A172 (cell line): ENCODE data around the gene SCYL2. TPM values are rescaled to one million over a fixed set of nuclear protein-coding genes. Genes with fewer than 3 reads are reported as not detected.
"Not testable (repeated sequence)": the region's sequence is repeated elsewhere in the genome, so short reads cannot be mapped to it uniquely, and the experiment has no call there.

Experiments used
- DNase-seq: peaks from one replicate; pipeline ENCODE4 v3.0.0-alpha.2; 2015; ENCODE audit warnings: low spot score
- total RNA-seq: library from RNA; depleted of rRNA; stranded (reverse); fragments of >200 nt; shearing (Covaris generic); gene quantifications from 2 replicates; pipeline ENCODE4 v1.2.3, GENCODE V29; 2014

Gene SCYL2
- total RNA-seq, 1 experiment from 2014 or later: 98.4 TPM

- no peak for DNase-seq
Measured at GRCh38 chr12:100263131-100263530, 3.8 kb upstream of the SCYL2 start.

GRCh38 chr12:100265107-100265506, 1.9 kb upstream of the SCYL2 start:
- not testable (repeated sequence) for DNase-seq

DNA sequence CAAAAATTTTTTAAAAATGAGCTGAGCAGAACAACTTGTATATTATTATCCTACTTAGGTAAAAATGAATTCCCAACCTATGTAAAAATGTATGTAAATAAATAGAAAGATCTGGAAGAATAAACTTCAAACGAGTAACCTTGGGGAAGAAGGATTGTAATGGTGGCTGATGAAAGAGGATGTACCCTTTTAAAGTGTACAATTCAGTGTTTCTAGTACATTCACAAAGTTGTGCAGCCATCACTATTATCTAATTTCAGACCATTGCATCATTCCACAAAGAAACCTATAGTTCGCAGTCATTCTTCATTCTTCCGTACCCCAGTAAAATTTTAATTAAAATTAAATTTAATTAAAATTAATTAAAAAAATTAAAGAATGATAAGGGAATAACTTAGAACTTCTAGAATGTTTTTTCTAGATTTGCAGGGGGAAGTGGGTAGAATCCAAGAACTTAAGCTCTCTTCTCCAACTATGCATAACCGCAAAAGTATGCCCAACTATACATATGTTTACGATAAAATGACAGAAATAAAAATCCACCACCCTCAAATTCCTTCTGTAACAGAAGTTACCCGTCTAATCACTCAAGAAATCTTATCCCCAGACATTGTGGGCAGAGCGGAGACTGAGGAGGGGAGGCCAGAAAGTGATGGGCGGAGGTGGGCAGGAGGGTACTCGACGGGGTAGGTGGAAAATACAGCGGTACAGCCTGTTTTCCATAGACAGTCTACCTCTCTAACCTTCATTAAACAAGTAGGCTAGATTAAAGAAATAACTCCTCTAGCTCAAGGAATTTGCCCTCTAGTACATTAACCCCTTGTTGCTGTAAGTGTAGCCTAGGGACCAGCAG, 1.0 kb upstream of the SCYL2 start:
- no peak for DNase-seq

DNA sequence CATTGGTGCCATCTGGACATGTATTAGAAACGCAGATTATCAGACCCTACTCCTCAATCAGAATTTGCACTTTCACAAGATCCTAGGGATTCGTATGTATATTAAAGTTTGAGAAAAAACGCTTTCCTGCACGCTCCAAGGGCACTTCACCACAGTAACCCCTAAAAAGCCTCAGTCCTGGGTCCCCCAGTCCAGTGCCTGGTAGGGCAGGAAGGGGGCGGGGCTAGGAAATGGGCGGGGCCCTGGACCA, 467 bp upstream of the SCYL2 start:
- DNase-seq: no peak

DNA sequence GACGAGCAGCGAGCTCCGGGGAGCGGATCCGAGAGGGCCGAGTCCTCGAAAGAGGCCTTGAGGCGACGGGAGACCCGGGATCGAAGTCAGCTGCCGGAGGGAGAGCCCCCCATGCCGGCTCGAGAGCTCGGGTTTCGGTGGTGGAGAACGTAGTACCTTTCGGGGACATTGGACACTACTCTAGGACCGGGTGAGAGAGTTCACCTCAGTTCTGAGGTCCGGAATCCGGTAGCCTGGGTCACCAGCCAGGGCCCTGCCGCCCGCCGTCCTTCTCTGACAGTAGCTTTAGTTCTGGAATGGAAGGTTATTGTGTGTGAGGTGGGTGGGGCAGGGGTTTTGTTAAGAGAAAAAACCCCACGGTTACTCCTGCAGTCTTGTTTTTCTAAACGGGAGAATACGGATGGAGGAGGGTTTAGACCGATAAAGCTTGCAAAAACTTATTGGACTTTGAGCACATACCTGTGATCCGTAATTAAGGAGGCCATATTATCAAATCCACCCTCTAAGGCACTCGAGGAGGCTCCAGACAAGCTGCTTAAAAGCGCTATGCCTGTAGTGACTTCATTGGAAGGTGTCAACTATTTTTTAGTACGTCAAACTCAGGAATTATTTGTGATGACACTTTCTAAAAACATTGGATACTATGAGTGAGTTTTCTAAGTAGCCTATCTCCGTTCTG, 765 bp downstream of the SCYL2 start:
- DNase-seq: peak; percentile 16

- peak; percentile 6 for DNase-seq
Measured at GRCh38 chr12:100268835-100269564, 2.0 kb downstream of the SCYL2 start.

DNA sequence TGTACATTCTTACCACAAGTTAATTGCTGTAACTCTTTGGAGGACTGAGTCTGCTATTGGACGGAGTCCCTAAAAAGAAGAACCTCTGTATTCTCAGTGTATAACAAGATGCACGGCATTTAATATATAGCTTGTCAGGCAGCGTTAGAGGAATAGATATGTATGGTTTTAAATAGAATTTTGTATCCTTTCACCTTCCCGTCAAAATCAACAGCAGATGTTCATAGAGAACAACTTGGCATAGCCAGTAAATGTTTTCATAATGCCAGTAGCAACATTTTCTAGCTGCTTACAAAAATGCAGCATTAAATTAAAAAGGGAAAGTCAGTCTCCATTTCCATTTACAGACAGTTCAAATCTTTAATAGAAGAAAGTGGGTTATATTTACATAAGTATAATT, 6.8 kb downstream of the SCYL2 start:
- DNase-seq: no peak

GRCh38 chr12:100274291-100274690, 7.3 kb downstream of the SCYL2 start:
- DNase-seq: no peak

DNA sequence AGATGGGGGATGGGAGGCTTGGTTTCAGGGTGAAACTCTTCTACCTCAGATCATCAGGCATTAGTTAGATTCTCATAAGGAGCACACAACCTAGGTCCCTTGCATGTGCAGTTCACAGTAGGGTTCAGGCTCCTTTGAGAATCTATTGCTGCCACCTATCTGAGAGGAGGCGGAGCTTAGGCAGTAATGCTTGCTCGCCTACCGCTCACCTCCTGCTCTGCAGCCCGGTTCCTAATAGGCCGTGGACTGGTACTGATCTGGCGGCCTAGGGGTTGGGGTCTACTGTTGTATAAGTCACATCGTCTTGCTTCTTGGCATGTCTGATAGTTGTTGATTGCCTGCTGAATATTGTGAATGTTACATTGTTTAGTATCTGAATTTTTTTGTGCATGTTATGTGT, 12.2 kb downstream of the SCYL2 start:
- no peak for DNase-seq

- no peak for DNase-seq
Measured at GRCh38 chr12:100279607-100280244, 12.7 kb downstream of the SCYL2 start.

DNA sequence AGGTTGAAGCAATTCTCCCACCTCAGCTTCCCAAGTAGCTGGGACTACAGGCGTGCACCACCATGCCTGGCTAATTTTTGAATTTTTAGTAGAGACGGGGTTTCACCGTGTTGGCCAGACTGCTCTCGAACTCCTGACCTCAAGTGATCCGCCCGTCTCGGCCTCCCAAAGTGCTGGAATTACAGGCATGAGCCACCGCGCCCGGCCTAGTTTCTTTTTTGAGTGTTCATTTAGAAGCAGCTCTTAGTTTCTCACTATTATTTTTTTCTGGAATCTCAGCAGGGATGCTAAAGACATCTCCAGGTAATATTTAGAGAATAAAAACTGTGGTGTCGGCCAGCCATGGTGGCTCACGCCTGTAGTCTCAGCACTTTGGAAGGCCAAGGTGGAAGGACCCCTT, 17.6 kb downstream of the SCYL2 start:
- DNase-seq: not testable (repeated sequence)

GRCh38 chr12:100289038-100289437, 22.1 kb downstream of the SCYL2 start:
- no peak for DNase-seq

GRCh38 chr12:100290016-100290415, 23.0 kb downstream of the SCYL2 start:
- DNase-seq: no peak

GRCh38 chr12:100293017-100293416, 26.0 kb downstream of the SCYL2 start:
- DNase-seq: no peak

DNA sequence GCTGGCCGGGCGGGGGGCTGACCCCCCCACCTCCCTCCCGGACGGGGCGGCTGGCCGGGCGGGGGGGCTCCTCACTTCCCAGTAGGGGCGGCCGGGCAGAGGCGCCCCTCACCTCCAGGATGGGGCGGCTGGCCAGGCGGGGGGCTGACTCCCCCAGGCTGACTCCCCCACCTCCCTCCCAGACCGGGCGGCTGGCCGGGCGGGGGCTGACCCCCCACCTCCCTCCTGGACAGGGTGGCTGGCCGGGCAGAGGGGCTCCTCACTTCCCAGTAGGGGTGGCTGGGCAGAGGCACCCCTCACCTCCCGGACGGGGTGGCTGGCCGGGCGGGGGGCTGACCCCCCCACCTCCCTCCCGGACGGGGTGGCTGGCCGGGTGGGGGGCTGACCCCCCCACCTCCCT, 27.4 kb downstream of the SCYL2 start:
- not testable (repeated sequence) for DNase-seq

DNA sequence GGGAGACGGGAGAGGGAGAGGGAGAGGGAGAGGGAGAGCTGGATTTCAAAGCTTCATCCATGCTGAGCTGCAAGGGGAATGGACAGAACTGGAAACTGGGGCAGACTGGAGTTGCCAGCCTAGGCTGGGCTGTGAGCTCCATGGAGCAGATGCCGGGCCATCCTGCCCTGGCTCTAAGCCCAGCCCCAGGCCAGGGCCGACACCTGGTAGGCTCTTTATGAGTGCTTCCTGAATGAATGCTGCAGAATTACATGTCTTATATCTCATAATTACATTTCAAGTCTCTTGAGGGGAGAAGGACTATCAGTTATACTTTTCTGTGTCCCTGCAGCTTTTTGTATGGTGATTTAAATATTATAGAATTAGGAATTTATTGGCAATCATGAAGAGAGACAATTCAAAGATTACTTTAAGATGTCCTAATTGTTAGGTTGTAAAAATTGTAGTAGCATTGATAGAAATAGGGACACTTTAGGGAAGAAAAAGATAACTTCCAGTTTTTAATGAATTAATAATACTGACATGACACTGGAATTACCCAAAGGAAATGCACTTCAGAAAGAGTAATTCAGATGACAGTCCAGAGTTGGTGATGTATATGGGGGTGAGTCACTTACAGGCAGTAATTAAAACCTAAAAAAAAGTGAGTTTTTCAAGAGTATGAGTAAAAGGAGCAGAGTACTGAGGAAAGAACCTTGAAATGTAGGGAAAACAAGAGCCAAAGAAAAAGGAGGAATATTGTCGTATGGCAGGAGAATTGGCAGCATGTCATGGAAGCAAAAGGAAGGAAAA, 29.0 kb downstream of the SCYL2 start:
- DNase-seq: peak; percentile 55

DNA sequence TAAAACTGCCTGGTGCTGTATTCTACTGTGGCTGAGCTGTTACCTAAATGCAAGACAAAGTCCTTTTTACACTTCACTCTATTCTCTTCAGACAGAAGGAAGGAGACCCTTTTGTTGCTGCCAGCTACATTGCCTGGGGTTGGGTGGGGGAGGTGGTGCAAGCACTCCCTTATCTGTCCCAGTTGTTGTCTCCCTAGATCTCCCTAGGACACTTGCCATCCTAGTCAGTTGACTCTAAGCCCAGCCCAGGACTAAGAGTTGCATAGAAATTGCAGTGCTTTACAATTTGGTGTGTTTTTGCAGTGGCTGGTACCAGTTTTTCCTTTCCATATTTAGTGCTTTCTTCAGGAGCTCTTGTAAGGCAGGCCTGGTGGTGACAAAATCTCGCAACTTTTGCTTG, 35.1 kb downstream of the SCYL2 start:
- no peak for DNase-seq

DNA sequence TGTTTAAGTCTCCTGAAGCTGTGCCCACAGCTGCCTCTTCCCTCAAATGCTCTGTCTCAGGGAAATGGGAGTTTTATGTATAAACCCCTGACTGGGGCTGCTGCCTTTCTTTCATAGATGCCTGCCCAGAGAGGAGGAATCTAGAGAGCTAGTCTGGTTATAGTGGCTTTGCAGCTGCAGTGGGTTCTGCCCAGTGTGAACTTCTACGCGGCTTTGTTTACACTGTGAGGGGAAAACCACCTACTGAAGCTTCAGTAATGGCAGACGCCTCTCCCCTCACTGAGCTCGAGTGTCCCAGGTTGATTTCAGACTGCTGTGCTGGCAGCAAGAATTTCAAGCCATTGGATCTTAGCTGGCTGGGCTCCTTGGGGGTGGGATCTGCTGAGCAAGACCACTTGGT, 36.9 kb downstream of the SCYL2 start:
- DNase-seq: no peak

- not testable (repeated sequence) for DNase-seq
Measured at GRCh38 chr12:100304334-100304733, 37.4 kb downstream of the SCYL2 start.

DNA sequence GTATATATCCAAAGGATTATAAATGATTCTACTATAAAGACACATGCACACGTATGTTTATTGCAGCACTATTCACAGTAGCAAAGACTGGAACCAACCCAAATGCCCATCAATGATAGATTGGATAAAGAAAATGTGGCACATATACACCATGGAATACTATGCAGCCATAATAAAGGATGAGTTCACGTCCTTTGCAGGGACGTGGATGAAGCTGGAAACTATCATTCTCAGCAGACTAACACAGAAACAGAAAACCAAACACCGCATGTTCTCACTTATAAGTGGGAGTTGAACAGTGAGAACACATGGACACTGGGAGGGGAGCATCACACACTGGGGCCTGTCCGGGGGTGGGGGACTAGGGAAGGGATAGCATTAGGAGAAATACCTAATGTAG, 41.2 kb downstream of the SCYL2 start:
- not testable (repeated sequence) for DNase-seq

- no peak for DNase-seq
Measured at GRCh38 chr12:100311317-100311716, 44.3 kb downstream of the SCYL2 start.

GRCh38 chr12:100317371-100317770, 50.4 kb downstream of the SCYL2 start:
- DNase-seq: no peak
